ENCODE results near the gene CD40. TPM values are rescaled to one million over a fixed set of nuclear protein-coding genes. Genes with fewer than 3 reads are reported as not detected.

The CD40 gene
- total RNA-seq, 1 donor from 2014 or later, result 6.8 TPM

GRCh38 chr20:46151936-46152335, 33.8 kb downstream of the CD40 start:
- peak; percentile 28 for TF ChIP-seq CTCF (IDR thresholded peaks at IDR 0.05; ENCODE audit: borderline replicate concordance)
- H3K27me3 ChIP-seq (ENCODE audit: low read depth), result peaks cover 78% of the 10 kb centered on the region
- H3K27ac ChIP-seq (replicated peaks), result no peak overlapping the region
- DNase-seq, result no peak
- no peak overlapping the region for H3K4me3 ChIP-seq
- H3K9me3 ChIP-seq (replicated peaks), result no peaks in the 10 kb centered on the region
- intact Hi-C loops (cut with micrococcal nuclease), result no loop called here
- no peaks in the 10 kb centered on the region for H3K36me3 ChIP-seq
- no peaks in the 10 kb centered on the region for H3K4me1 ChIP-seq

GRCh38 chr20:46152824-46153586, 34.9 kb downstream of the CD40 start:
- Histone ChIP-seq H3K27ac (replicated peaks) (no peak overlapping the region), H3K36me3 (no peaks in the 10 kb centered on the region), H3K4me1 (no peaks in the 10 kb centered on the region), H3K4me3 (no peak overlapping the region), H3K9me3 (replicated peaks) (no peaks in the 10 kb centered on the region), H3K27me3 (ENCODE audit: low read depth) (peaks cover 89% of the 10 kb centered on the region)
- TF ChIP-seq CTCF (IDR thresholded peaks at IDR 0.05; ENCODE audit: borderline replicate concordance), result no peak
- intact Hi-C loops (cut with micrococcal nuclease), result no loop called here
- DNase-seq, result no peak

GRCh38 chr20:46154305-46154704, 36.2 kb downstream of the CD40 start:
- Histone ChIP-seq H3K27me3 (ENCODE audit: low read depth) (peaks cover 100% of the 10 kb centered on the region), H3K36me3 (no peaks in the 10 kb centered on the region)

GRCh38 chr20:46154796-46155195, 36.7 kb downstream of the CD40 start:
- no peak for TF ChIP-seq CTCF (IDR thresholded peaks at IDR 0.05; ENCODE audit: borderline replicate concordance)
- Histone ChIP-seq H3K36me3 (no peaks in the 10 kb centered on the region), H3K4me3 (no peak overlapping the region), H3K9me3 (replicated peaks) (no peaks in the 10 kb centered on the region), H3K27ac (replicated peaks) (no peak overlapping the region), H3K27me3 (ENCODE audit: low read depth) (peaks cover 100% of the 10 kb centered on the region), H3K4me1 (no peaks in the 10 kb centered on the region)
- intact Hi-C loops (cut with micrococcal nuclease), result no loop called here
- no peak for DNase-seq

More at GRCh38 chr20:46154305-46154704, 36.2 kb downstream of the CD40 start:
- TF ChIP-seq CTCF (IDR thresholded peaks at IDR 0.05; ENCODE audit: borderline replicate concordance), result no peak
- H3K4me3 ChIP-seq, result no peak overlapping the region
- no peaks in the 10 kb centered on the region for H3K4me1 ChIP-seq
- H3K9me3 ChIP-seq (replicated peaks), result no peaks in the 10 kb centered on the region
- intact Hi-C loops (cut with micrococcal nuclease), result no loop called here
- H3K27ac ChIP-seq (replicated peaks), result no peak overlapping the region
- DNase-seq, result no peak

GRCh38 chr20:46156065-46156464, 38.0 kb downstream of the CD40 start:
- no peaks in the 10 kb centered on the region for H3K36me3 ChIP-seq
- no peak overlapping the region for H3K4me3 ChIP-seq
- H3K27me3 ChIP-seq (ENCODE audit: low read depth), result peaks cover 100% of the 10 kb centered on the region
- H3K9me3 ChIP-seq (replicated peaks), result no peaks in the 10 kb centered on the region
- no peak overlapping the region for H3K27ac ChIP-seq (replicated peaks)
- intact Hi-C loops (cut with micrococcal nuclease), result no loop called here
- H3K4me1 ChIP-seq, result no peaks in the 10 kb centered on the region
- no peak for DNase-seq
- TF ChIP-seq CTCF (IDR thresholded peaks at IDR 0.05; ENCODE audit: borderline replicate concordance), result no peak
